SK-N-SH treated with all-trans-retinoic acid at 6 μM for 48 hours (cell line): Measurements from ENCODE around the gene BDNF.

ENCODE experiments used
- ATAC-seq: fragments of 200-7000 bp; cut with Tn5 transposase; 3 replicates; pipeline ENCODE4 v1.9.1; 2020; ENCODE audit warnings: mild to moderate bottlenecking, moderate library complexity
- ARNTL ChIP-seq: fragments of 450-650 bp; formaldehyde crosslinking; IDR thresholded peaks from 2 replicates; pipeline ENCODE4 v1.5.0; 2020; ENCODE audit warnings: low read depth, mild to moderate bottlenecking, moderate library complexity, borderline replicate concordance
- BACH2 ChIP-seq: fragments of 250-450 bp; sonication (Bioruptor Pico); IDR thresholded peaks from 2 replicates; pipeline ENCODE4 v1.9.0; 2021; ENCODE audit warnings: mild to moderate bottlenecking, borderline replicate concordance
- CREB5 ChIP-seq: fragments of 250-450 bp; sonication (Bioruptor Pico); IDR thresholded peaks from 2 replicates; pipeline ENCODE4 v1.5.1; 2020; ENCODE audit warnings: low read depth, mild to moderate bottlenecking, moderate library complexity
- CSDC2 ChIP-seq: fragments of 250-450 bp; sonication (Bioruptor Pico); IDR thresholded peaks from 2 replicates; pipeline ENCODE4 v1.5.0; 2020; ENCODE audit warnings: mild to moderate bottlenecking, moderate library complexity
- GLIS3 ChIP-seq: fragments of 250-450 bp; sonication (Bioruptor Pico); IDR thresholded peaks from 2 replicates; pipeline ENCODE4 v1.5.0; 2020; ENCODE audit warnings: mild to moderate bottlenecking, moderate library complexity
- ISL1 ChIP-seq: fragments of 250-450 bp; sonication (Bioruptor Pico); IDR thresholded peaks from 2 replicates; pipeline ENCODE4 v2.1.2; 2022; ENCODE audit warnings: mild to moderate bottlenecking, moderate library complexity
- PATZ1 ChIP-seq: fragments of 250-450 bp; sonication (Bioruptor Pico); IDR thresholded peaks from 2 replicates; pipeline ENCODE4 v1.8.0; 2020; ENCODE audit warnings: mild to moderate bottlenecking, moderate library complexity, borderline replicate concordance
- POU6F1 ChIP-seq: fragments of 250-450 bp; sonication (Bioruptor Pico); IDR thresholded peaks from 2 replicates; pipeline ENCODE4 v1.8.0; 2021; ENCODE audit warnings: low read depth, mild to moderate bottlenecking, moderate library complexity, borderline replicate concordance
- PPARA ChIP-seq: fragments of 250-450 bp; sonication (Bioruptor Pico); IDR thresholded peaks from 2 replicates; pipeline ENCODE4 v1.5.0; 2020; ENCODE audit warnings: mild to moderate bottlenecking, borderline replicate concordance
- RARB ChIP-seq: fragments of 250-450 bp; sonication (Bioruptor Pico); IDR thresholded peaks from 2 replicates; pipeline ENCODE4 v1.8.0; 2021; ENCODE audit warnings: mild to moderate bottlenecking, moderate library complexity
- SNAI2 ChIP-seq: fragments of 250-450 bp; sonication (Bioruptor Pico); IDR thresholded peaks from 2 replicates; pipeline ENCODE4 v1.5.0; 2020; ENCODE audit warnings: mild to moderate bottlenecking, moderate library complexity
- TCF4 ChIP-seq: fragments of 250-450 bp; sonication (Bioruptor Pico); IDR thresholded peaks from 2 replicates; pipeline ENCODE4 v1.8.0; 2021; ENCODE audit warnings: mild to moderate bottlenecking, moderate library complexity, borderline replicate concordance
- TOX ChIP-seq: fragments of 250-450 bp; sonication (Bioruptor Pico); IDR thresholded peaks from 2 replicates; pipeline ENCODE4 v1.8.0; 2021; ENCODE audit warnings: mild to moderate bottlenecking, moderate library complexity, borderline replicate concordance
- TSHZ2 ChIP-seq: fragments of 250-450 bp; sonication (Bioruptor Pico); IDR thresholded peaks from 2 replicates; pipeline ENCODE4 v1.5.0; 2020; ENCODE audit warnings: mild to moderate bottlenecking, moderate library complexity
- ZC3H10 ChIP-seq: fragments of 250-450 bp; sonication (Bioruptor Pico); IDR thresholded peaks from 2 replicates; pipeline ENCODE4 v1.5.1; 2021; ENCODE audit warnings: mild to moderate bottlenecking, moderate library complexity
- ZFP30 ChIP-seq: fragments of 450-650 bp; formaldehyde crosslinking; IDR thresholded peaks from 2 replicates; pipeline ENCODE4 v1.5.0; 2022; ENCODE audit warnings: mild to moderate bottlenecking, moderate library complexity
- ZNF565 ChIP-seq: fragments of 450-650 bp; formaldehyde crosslinking; conservative IDR thresholded peaks from 2 replicates; pipeline ENCODE4 v1.5.0; 2020; ENCODE audit warnings: low read depth, mild to moderate bottlenecking, moderate library complexity
- ZNF70 ChIP-seq: fragments of 450-650 bp; formaldehyde crosslinking; IDR thresholded peaks from 2 replicates; pipeline ENCODE4 v1.5.0; 2020; ENCODE audit warnings: mild to moderate bottlenecking, moderate library complexity

Gene BDNF

GRCh38 chr11:27701355-27702105, 1.3 kb upstream of the BDNF start:
- TF ChIP-seq PPARA (CRISPR knock-in tag) (no peak), RARB (CRISPR knock-in tag) (no peak), TSHZ2 (CRISPR knock-in tag) (no peak), GLIS3 (CRISPR knock-in tag) (no peak), TCF4 (no peak), TOX (CRISPR knock-in tag) (no peak), ISL1 (no peak), ZFP30 (CRISPR knock-in tag) (no peak), SNAI2 (CRISPR knock-in tag) (no peak)
- ATAC-seq = peak; percentile 38

- ATAC-seq = no peak
- TF ChIP-seq TSHZ2 (CRISPR knock-in tag) = no peak
- no peak for TF ChIP-seq CSDC2 (CRISPR knock-in tag)
- TF ChIP-seq ZNF70 = no peak
- TF ChIP-seq ZNF565 (CRISPR knock-in tag) = no peak
- TF ChIP-seq BACH2 (CRISPR knock-in tag) = no peak
- TF ChIP-seq ZFP30 (CRISPR knock-in tag) = no peak
- TF ChIP-seq TCF4 = no peak
- no peak for TF ChIP-seq PPARA (CRISPR knock-in tag)
- TF ChIP-seq, all 23 proteins: peak for 0
Measured at GRCh38 chr11:27699926-27700350, 317 bp downstream of the BDNF start.

GRCh38 chr11:27699242-27699925, 871 bp downstream of the BDNF start:
- no peak for TF ChIP-seq PATZ1 (CRISPR knock-in tag)
- TF ChIP-seq TOX (CRISPR knock-in tag) = no peak
- TF ChIP-seq GLIS3 (CRISPR knock-in tag) = no peak
- no peak for TF ChIP-seq ZNF70
- no peak for TF ChIP-seq TCF4
- no peak for TF ChIP-seq ZC3H10 (CRISPR knock-in tag)
- TF ChIP-seq ZFP30 (CRISPR knock-in tag) = no peak
- TF ChIP-seq ARNTL (CRISPR knock-in tag) = no peak
- TF ChIP-seq POU6F1 (CRISPR knock-in tag) = no peak
- TF ChIP-seq RARB (CRISPR knock-in tag) = no peak
- TF ChIP-seq CREB5 (CRISPR knock-in tag) = no peak
- TF ChIP-seq PPARA (CRISPR knock-in tag) = no peak
- ATAC-seq = peak; percentile 30
